GM18507 (cell line): ENCODE results near the gene EXOSC9.
A peak's percentile ranks its signal among the peaks of the same experiment; 100 is the strongest.

Experiments used
- DNase-seq: peaks from one replicate; pipeline ENCODE4 v3.0.0; 2011; ENCODE audit warnings: low read depth; ENCODE audit not compliant: insufficient read length; ENCODE audit errors: extremely low spot score
- FAIRE-seq: peaks from 2 replicates; lab custom pipeline; 2011; peaks lifted over from hg19 to GRCh38; lab: Jason Lieb, UNC

EXOSC9 gene

DNA sequence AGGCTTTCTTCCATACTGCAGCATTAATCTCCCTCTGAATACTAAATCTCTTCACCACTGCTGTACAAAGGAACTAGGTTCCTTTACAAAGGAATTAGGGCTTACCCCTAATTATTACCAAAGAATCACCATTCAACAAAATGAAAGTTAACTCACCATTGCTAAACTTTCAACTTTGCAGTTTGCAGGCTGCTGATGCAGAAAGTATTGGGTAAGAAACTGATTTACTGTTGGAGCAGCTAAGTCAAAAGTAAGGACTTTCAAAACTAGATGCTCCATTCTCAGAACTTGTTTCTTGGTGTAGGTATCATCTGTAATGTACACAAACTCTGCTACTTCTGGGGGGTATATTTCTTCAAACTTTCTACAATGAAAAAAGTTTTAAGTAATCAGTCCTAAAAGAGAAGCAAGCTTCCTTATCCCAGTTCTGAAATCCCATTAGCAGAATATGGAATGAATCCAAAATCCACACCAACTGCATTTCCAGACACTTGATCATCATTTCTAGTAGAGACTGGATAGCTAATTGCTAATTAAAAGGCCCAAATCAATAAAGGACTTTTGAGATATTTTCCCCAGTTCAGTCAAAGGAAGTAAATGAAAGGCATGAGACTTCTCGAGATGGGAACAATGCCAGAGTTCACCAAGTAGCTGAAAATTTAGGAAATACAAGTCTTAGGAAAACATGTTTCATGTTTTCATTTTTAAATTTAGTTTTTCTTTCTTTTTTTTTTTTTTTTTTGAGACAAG lies 18.3 kb downstream of the EXOSC9 start:
- FAIRE-seq = no peak
- DNase-seq = no peak

DNA sequence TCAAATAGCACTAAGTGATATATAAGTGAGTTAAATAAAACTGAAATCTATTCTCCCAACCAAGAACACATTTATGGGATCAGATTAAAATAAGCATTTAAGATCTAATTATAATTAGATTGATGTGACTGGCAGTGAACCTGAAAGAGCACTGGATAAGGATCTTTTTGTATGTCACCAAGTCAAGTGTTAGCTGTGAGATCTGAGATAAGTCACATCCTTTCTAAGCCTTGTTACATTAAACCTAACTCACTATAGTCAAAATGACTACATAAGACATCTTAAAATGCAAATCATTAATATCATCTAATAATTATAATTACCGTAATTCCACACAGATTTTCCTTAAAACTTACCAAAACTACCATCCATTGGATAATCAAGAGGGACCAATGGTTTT lies 20.9 kb downstream of the EXOSC9 start:
- FAIRE-seq = no peak

DNA sequence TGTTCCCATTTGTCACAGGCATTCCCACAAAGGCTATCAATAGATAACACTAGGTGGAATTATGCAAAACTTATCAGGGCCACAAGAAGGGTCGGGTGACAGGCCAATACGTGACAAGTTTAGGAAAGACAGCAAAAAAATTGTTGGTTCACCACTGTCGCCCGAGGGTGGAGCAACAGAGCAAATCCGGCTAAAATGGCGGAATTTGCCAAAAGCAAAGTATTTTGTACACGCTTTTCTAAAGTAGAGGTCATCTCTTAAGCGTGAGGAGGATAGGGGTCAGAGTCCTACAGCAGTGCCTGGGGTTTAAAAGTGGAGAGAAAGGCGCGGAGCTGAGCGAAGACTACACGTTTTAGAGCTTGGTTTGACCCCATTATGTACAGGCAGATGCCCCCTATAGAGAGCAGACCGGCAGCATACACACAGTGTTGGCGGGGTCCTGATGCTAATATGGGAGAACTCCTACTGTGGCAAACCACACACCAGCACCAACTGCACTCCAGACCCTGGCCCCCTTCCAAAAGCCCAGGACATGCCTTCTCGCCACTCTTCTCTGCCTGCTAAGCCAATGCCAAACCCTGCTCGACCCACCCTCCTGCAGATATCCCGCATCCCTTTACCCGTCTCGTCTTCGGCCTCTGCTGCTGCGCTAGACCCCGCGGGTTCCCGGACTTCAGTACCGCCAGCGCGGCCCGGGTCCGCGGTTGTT lies 21.8 kb downstream of the EXOSC9 start:
- no peak for DNase-seq
- peak; percentile 88 for FAIRE-seq

More for the DNA sequence above, 20.9 kb downstream of the EXOSC9 start:
- DNase-seq = no peak

DNA sequence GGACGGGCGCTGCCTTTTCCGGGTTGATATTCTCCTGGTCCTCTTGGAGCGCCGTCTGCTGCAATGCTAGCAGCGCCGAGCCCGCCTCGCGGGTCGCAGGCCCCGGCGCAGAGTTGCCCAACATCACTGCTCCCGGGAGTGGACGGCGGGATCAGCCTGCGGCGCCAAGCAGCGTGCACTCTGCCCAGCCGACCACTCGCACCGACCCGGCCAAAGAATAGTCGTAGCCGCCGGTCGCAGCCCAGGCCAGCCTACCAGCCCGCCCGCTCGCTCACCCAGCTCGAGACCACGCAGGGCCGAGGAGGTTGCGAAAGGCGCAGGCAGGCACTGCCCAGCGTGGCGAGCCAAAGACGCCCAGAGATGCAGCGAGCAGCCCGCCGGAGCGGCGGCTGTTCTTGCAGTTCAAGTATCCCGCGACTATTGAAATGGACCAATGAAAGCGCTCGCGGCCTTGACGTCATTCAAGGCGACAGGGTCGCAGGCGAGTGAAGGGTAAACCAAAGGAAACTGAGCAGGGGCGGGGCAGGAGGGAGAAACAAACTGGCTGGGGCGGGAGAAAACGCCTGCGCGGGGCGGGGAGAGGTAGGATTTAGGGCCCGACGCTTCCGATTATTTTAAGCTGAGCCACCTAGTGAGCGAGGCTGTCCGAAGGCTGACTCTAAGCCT lies 22.5 kb downstream of the EXOSC9 start, which contains the start of gene CCNA2:
Gene CCNA2 (minus strand): TSS at position 379 of the 666 bp plus-strand sequence. CDS start 255 bp downstream, at position 124.
- peak; percentile 90 for DNase-seq
- FAIRE-seq = peak; percentile 100

DNA sequence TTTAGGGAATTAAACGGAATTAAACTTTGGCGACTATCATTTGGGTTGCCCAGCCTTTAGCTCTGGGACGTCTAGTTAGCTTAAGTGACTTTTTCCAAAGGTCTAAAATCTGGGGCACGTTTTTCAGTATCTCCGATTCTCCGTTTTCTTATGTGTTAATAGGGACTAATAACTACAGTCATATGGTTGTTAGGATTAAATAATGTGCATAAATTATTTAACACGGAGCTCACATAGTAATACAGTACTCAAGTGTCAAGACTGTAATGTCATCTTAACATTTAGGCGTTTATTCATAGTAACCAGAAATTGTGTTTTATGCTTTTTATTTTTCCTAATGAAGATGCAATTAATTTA lies 23.0 kb downstream of the EXOSC9 start:
- FAIRE-seq = no peak
- no peak for DNase-seq

DNA sequence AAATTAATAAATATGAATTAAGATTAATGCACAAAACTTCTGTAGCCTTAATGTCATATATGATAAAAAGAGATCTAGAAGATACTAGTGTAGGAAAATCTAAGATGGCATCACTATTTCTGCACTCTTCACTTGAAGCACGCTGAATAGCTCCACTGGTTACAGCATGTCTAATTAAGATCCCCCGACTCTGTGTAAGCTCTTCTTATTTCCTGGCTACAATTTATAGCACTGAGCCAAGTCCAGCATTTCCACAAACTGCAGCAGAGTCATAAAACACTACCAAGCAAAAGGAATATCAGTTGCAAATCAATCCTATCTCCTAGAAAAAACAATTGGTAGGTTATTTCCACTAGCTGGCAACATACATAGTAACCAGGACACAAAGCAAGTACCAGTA lies 23.8 kb downstream of the EXOSC9 start:
- DNase-seq (no peak), FAIRE-seq (peak; percentile 18)

DNA sequence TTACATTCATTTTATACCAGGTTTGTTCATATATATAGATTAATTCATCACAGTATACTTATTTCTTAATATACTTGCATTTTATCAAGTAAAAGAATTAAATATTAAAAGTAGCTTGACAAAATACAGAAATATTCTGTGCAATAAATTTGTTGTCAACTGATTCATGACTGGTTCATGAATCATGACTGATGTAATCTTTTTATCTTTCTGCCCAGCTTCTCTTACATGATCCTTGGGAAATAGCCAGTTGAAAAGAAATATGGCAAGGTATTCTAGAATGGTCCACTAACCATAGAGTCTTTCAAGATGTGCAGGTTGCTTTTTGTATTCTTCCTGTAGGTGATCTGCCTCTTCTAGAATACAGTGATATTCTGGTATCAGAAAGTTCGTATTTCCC lies 26.7 kb downstream of the EXOSC9 start:
- DNase-seq (no peak), FAIRE-seq (no peak)

DNA sequence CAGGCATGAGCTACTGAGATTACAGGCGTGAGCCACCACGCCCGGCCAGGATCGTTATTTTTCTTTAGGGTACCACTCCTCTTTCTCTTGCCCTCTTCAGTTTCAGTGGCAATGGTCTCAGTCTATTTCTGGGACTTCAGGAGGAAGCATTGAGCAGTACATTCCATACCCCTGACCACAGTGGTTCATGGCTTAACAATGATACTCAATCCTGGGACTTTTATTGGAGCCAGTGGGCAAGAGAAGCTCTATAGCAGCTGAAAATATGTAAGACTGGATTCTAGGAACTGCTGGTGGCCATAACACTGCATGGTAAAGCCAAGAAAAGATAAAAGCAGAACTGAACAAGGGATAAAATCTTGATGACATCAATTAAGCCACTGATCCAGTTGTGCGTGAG lies 28.4 kb downstream of the EXOSC9 start:
- DNase-seq = no peak
- FAIRE-seq = no peak

DNA sequence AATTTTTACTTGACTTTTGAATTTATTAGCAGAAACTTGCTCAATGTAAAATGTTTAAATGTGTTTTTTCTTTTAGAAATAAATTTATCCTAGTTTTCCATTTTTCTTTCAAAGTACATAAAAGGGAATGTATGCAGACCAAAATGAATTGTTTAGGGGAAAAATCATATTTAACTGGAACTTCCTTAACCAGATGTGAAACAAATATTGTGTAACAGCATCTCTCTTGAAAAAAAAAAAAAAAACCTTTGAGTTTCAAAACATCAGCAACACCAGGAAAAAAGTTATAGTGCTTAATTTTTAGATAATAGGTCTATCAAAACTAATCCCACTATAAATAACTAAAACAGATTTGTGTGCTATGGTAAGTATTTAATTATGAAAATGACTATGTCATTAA lies 37.0 kb downstream of the EXOSC9 start:
- DNase-seq (no peak), FAIRE-seq (no peak)

DNA sequence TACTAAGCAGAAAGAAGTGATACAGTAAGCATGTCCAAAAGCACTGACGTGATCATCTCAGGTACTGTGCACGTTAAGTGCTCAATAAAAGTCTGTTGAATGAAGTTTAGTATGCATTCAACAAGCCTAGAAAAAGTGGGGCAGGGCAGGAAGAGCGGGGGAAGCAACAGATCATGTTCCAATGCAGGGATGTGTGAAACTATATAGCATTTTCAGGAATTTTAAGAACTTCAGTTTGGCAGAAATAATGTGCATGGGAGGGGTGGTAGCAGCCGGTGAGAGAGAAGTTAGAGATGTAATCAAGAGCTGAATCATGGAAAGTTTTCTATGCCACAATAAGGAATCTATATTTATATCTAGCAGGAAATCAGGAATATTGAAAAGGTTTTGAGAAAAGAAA lies 41.7 kb downstream of the EXOSC9 start:
- FAIRE-seq (no peak), DNase-seq (no peak)

DNA sequence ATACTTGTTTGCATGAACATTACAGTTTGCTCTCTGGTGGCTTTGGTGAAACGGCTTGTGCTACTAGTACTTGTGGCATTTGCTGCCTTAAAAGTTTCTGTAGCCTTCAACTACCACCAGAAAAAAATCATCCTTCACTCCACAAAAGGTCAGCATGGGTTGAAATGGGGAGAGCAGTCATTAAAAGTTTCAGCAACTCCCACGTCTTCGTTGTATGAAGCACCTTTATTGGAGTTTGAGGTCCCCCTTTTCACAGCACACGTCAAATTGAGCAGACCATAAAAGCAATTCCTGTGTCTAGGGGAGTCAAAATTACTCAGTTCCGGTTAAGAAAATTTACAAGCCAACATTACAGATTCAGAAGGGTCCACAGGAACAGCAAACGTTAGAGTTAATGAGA lies 45.5 kb downstream of the EXOSC9 start:
- DNase-seq (no peak), FAIRE-seq (no peak)

DNA sequence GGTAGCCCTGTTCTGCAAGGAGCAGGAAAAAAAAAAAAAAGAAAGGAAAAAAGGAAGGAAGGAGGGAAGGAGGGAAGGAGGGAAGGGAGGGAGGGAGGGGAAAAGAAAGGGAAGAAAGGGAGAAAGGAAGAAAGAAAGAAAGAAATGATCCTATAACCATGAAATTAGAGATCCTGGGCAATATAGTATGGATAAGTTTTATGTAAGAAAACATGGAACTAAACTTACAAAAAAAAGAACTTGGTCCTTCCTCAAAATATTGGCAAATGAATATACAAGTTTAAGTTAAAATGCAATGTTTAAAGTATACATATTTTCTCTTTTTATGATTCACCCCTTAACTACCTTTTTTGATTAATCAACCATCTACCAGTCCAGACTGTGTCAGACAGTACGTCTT lies 50.2 kb downstream of the EXOSC9 start:
- DNase-seq = no peak
- no peak for FAIRE-seq

DNA sequence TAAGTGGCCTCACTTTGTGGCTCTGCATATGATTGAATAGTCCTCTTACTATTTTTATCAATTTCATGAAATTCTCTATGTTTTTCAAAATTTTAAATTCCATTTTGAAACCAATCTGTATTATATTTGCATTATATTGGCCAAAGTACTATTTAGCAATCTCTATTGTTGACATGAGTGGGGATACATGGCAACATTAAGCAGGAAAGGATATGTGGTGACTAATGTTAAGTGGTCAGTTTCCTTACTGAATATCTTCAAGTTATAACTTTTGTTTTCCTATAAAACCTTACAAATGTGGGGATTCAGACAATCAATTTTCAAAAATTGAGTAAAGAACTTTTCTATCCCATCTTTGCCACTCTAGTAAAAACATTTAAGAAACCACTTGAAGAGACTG lies 59.0 kb downstream of the EXOSC9 start:
- FAIRE-seq (no peak), DNase-seq (no peak)

DNA sequence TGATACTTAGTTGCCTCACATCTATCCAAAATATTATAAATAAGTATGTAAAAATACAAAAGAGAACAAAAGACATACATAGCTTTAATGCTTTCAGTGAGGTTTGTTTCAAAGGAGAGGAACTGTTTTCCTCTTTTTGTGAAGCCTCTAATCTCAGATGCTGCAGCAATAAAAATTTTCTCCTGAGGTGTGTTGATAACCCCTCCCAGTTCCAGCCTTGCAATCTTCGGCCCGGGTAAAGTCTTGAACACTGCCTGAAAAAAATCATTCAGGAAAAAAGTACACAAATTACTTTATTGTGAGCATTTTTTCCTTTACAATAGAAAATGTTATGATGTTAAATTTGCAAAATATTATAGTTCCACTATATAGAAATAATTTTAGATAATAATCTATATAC lies 60.3 kb downstream of the EXOSC9 start:
- no peak for FAIRE-seq
- DNase-seq = no peak

DNA sequence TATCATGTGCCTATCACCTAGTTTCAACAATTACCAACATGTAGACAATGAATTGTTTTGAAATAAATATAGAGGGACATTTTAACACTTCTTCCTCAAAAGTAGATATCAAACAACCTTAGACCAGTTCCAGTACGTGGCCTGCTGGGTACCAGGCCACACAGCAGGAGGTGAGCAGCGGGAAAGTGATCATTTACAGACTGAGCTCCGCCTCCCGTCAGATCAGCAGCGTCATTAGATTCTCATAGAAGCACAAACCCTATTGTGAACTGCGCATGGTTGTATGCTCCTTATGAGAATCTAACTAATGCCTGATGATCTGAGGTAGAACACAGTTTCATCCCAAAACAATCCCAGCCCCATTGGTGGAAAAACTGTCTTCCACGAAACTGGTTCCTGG lies 62.7 kb downstream of the EXOSC9 start:
- FAIRE-seq (no peak), DNase-seq (no peak)
